ENCODE measurements around the gene DTWD2.

DNA sequence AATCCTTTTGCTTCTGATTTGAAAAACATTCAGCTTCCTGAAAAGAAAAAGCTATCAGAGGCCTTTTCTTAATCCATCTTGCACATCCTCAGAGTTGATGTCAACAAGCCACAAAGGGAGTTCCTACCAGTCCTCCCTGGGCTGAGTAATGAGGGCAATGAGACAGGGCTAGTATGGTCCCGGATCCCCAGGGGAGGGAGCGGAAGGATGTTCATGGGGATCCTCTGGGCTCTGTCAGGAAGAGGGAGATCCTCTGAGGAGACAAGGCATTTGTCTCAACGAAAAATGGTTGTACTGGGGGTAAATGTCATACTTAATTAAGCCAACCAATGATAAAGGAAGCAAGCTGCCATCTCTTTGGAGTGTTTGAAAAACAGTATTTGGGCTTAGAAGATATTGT, 195.3 kb downstream of the DTWD2 start:
- TF ChIP-seq POLR2A (IDR thresholded peaks at IDR 0.05), result no peak
- TF ChIP-seq, protein P1, sequence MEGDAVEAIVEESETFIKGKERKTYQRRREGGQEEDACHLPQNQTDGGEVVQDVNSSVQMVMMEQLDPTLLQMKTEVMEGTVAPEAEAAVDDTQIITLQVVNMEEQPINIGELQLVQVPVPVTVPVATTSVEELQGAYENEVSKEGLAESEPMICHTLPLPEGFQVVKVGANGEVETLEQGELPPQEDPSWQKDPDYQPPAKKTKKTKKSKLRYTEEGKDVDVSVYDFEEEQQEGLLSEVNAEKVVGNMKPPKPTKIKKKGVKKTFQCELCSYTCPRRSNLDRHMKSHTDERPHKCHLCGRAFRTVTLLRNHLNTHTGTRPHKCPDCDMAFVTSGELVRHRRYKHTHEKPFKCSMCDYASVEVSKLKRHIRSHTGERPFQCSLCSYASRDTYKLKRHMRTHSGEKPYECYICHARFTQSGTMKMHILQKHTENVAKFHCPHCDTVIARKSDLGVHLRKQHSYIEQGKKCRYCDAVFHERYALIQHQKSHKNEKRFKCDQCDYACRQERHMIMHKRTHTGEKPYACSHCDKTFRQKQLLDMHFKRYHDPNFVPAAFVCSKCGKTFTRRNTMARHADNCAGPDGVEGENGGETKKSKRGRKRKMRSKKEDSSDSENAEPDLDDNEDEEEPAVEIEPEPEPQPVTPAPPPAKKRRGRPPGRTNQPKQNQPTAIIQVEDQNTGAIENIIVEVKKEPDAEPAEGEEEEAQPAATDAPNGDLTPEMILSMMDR (IDR thresholded peaks at IDR 0.05), result no peak

All from vagina (tissue), 2 donors.